HL-60 (cell line): ENCODE results near the gene GFAP.

Source experiments
- GABPA ChIP-seq: IDR thresholded peaks from 2 replicates; pipeline ENCODE4 v1.6.1; 2012; ENCODE audit warnings: low read depth
- POLR2AphosphoS5 ChIP-seq: IDR thresholded peaks from 2 replicates; pipeline ENCODE4 v1.6.1; 2012; ENCODE audit warnings: low read depth
- REST ChIP-seq: IDR thresholded peaks from 2 replicates; pipeline ENCODE4 v1.6.1; 2012; ENCODE audit warnings: low read depth; ENCODE audit not compliant: insufficient replicate concordance
- TF ChIP-seq, protein P1 (sequence below): IDR thresholded peaks from one replicate; pipeline ENCODE4 v1.5.1; 2011; ENCODE audit warnings: low read length, control low read depth, inconsistent platforms; ENCODE audit not compliant: insufficient read depth

GRCh38 chr17:44920565-44920940 lies 5.3 kb upstream of the GFAP start:
- TF ChIP-seq, protein P1, sequence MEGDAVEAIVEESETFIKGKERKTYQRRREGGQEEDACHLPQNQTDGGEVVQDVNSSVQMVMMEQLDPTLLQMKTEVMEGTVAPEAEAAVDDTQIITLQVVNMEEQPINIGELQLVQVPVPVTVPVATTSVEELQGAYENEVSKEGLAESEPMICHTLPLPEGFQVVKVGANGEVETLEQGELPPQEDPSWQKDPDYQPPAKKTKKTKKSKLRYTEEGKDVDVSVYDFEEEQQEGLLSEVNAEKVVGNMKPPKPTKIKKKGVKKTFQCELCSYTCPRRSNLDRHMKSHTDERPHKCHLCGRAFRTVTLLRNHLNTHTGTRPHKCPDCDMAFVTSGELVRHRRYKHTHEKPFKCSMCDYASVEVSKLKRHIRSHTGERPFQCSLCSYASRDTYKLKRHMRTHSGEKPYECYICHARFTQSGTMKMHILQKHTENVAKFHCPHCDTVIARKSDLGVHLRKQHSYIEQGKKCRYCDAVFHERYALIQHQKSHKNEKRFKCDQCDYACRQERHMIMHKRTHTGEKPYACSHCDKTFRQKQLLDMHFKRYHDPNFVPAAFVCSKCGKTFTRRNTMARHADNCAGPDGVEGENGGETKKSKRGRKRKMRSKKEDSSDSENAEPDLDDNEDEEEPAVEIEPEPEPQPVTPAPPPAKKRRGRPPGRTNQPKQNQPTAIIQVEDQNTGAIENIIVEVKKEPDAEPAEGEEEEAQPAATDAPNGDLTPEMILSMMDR, result no peak
- TF ChIP-seq POLR2AphosphoS5, result no peak
- TF ChIP-seq REST, result no peak
- no peak for TF ChIP-seq GABPA
